HG03139 (cell line): ENCODE data around the gene FAM53B.

Experiments used
- ATAC-seq: cut with Tn5 transposase; IDR thresholded peaks from one replicate; pipeline ENCODE4 v1.9.1; 2021; ENCODE audit not compliant: unreplicated experiment

FAM53B gene

GRCh38 chr10:124742413-124743190 is 1.6 kb downstream of the FAM53B start:
- ATAC-seq: no peak

- no peak for ATAC-seq
Observed at GRCh38 chr10:124741922-124742412, 2.2 kb downstream of the FAM53B start.

- peak; percentile 39 for ATAC-seq
Observed at GRCh38 chr10:124741281-124741921, 2.8 kb downstream of the FAM53B start.

- no peak for ATAC-seq
Observed at GRCh38 chr10:124740369-124741280, 3.6 kb downstream of the FAM53B start.

- ATAC-seq: no peak
Observed at GRCh38 chr10:124739986-124740368, 4.2 kb downstream of the FAM53B start.

GRCh38 chr10:124739119-124739921 is 4.9 kb downstream of the FAM53B start:
- ATAC-seq: no peak

- ATAC-seq: no peak
Observed at GRCh38 chr10:124738441-124738840, 5.7 kb downstream of the FAM53B start.

- no peak for ATAC-seq
Observed at GRCh38 chr10:124737708-124738107, 6.5 kb downstream of the FAM53B start.

GRCh38 chr10:124737221-124737620 is 7.0 kb downstream of the FAM53B start:
- no peak for ATAC-seq

GRCh38 chr10:124736491-124737136 is 7.6 kb downstream of the FAM53B start:
- no peak for ATAC-seq

- ATAC-seq: no peak
Observed at GRCh38 chr10:124735491-124736286, 8.5 kb downstream of the FAM53B start.

GRCh38 chr10:124734311-124735166 is 9.6 kb downstream of the FAM53B start:
- no peak for ATAC-seq

GRCh38 chr10:124733571-124734245 is 10.5 kb downstream of the FAM53B start:
- no peak for ATAC-seq

- peak; percentile 40 for ATAC-seq
Observed at GRCh38 chr10:124732931-124733570, 11.1 kb downstream of the FAM53B start.

- no peak for ATAC-seq
Observed at GRCh38 chr10:124731551-124731950, 12.6 kb downstream of the FAM53B start.

GRCh38 chr10:124730790-124731189 is 13.4 kb downstream of the FAM53B start:
- ATAC-seq: no peak
